T-helper 1 cell (primary cell): ENCODE measurements around the gene GALNT7.
"Not testable (repeated sequence)": the region's sequence is repeated elsewhere in the genome, so short reads cannot be mapped to it uniquely, and the experiment has no call there.

Experiments used
- DNase-seq, 5 donors: peaks; one replicate each; pipeline ENCODE4 v3.0.0-alpha.2; 2012 to 2020
- total RNA-seq, 4 donors: gene quantifications; one replicate each; lab custom pipeline; 2026; lab: John Stamatoyannopoulos, UW

Gene GALNT7
- 9.2 to 20.7 (median 18.9) reads per million in 4 donors for total RNA-seq

- peak; percentile 43 to 61 (median 58) for DNase-seq
These were observed at the start of gene GALNT7 for GRCh38 chr4:173168396-173169177. Gene GALNT7 (plus strand): TSS chr4:173168811. CDS start chr4:173168836, 25 bp downstream.

- not testable (repeated sequence) for DNase-seq
These were observed 49.8 kb upstream of the GALNT7 start for GRCh38 chr4:173118819-173119218.

DNA sequence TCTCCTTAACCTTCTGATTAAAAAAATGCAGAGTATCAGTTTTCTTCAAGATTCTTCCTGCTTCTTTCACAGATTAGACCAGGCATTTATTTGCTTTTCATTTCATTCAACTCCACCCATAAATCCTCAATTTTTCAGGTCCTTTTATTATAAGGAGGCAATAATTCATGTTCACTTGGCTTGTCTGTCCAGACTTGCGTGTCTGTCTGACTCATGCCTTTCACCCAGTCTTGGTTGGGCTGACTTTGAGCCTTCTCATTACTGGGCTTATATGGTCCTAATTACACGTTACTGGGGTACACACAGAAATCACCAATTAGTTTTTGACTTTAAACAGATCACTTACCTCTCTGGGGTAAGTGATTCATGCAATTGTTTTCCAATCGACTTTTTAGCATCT, 48.8 kb upstream of the GALNT7 start:
- no peak for DNase-seq

DNA sequence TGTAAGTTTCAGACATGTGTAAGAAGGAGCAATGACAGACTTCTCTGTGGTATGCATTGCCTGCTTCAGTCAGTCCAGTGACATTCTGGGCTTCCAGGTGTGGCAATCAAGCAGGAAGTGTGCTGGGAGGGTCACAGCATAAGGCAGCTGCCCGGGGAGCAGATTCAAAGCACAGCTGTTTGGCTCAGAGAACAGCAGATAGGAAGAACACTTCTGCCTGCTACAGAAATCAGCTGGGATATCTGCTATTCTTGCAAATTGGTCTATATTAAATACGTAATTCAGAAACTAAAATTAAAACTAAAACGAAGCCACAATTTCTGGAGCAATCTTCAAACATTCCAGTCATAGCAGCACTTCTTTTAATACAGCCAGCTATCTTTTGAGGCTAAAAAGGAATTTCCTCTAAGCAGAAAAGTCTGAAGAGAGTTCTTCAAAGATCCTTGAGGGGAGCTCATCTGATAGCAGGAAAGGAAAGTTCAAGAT, 47.5 kb upstream of the GALNT7 start:
- DNase-seq, result no peak

DNA sequence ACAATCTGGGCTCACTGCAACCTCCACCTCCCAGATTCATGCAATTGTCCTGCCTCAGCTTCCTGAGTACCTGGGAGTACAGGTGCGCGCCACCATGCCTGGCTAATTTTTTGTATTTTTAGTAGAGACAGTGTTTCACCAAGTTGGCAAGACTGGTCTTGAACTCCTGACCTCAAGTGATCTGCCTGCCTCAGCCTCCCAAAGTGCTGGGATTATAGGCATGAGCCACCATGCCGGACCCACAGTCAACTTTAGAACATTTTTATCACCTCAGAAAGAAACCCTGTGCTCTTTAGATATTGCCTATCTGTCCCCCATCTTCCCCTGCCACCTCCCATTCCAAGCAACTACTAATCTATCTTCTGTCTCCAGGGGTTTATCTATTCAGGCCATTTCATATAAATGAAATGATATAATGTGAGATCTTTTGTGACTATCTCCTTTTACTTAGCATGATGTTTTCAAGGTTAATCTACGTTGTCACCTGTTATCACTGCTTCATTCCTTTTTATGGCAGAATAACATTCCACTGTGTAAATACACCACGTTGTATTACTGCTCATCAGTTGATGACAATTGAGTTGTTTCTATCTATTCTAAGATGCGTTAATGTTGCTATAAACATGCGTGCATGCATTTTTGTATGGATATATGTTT, 44.3 kb upstream of the GALNT7 start:
- DNase-seq, result no peak

DNA sequence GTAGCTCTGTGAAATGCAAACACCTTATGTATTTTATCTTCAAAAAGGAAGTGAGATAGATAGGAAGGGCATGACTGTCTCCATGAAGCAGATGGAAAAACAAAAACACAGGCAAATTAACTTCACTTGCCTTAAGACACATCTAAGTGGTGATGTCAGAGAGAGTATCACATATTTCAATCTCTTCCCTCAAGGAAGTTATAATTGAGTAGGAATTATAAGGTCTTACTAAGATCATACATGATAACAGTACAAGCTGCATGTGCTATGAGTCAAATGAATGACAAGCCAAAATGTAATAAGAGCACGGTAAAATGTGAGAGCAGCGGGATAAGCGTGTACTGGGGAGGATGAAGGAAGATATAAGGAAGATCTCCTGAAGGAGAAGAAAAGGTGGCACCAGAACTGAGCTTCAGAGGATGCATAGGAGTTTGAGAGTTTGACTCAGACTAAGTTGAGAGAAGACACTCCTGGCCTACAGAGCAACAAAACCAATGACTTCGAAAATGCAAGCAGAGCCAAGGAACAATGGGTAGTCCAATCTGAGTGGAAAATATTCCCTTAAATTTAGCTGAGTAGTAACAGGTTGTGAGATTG, 43.3 kb upstream of the GALNT7 start:
- DNase-seq, result no peak

DNA sequence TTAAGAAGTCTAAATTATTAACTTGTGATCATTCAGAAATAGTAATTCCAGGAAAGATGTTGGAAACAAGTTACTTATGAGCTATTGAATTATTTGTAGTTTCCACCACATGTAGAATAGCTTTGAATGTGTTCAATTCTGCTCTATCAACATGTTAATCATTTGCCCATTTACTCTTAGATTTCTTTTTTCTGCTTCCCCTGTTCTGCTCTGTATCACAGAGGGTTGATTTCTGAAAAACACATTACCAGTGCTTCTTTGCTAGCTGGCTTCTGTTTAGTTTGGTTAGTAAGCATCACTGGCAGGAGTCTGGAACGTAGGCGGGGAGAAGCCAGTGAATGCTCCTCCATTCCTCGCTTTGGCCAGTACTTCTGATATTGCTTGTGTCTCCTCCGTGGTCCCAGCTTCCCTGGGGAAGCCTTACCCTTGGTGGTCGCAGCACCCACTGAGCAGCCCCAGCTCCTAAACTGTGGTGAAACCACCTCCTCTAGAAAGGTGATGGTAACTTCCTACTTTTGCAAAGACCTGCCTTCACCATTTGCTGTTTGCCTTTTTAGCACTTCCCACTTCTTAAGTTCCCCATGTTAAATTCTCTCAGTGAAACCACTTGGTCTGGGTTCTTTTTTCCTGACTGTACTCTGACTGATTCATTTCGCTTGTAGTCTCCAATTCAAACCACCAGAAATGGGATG, 40.3 kb upstream of the GALNT7 start:
- no peak for DNase-seq

GRCh38 chr4:173130687-173131086, 37.9 kb upstream of the GALNT7 start:
- no peak for DNase-seq

DNA sequence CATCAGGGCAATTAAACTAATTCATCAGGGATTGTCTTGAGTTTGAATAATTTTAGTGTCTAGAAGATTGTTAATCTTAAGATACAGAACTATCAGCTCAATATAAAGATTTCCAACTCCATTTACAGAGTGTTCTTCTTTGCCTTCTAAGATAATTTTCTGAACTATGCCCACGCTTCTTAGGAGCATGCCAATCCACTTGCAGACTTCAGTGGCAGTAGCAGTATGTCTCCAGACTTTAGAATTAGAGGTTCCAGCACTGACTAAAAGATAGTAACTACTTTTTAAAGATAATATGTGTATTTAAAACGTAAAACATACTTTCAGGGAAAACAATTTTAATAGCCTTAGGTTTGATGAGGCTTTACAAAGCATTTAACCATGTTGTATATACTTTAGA, 34.2 kb upstream of the GALNT7 start:
- no peak for DNase-seq

DNA sequence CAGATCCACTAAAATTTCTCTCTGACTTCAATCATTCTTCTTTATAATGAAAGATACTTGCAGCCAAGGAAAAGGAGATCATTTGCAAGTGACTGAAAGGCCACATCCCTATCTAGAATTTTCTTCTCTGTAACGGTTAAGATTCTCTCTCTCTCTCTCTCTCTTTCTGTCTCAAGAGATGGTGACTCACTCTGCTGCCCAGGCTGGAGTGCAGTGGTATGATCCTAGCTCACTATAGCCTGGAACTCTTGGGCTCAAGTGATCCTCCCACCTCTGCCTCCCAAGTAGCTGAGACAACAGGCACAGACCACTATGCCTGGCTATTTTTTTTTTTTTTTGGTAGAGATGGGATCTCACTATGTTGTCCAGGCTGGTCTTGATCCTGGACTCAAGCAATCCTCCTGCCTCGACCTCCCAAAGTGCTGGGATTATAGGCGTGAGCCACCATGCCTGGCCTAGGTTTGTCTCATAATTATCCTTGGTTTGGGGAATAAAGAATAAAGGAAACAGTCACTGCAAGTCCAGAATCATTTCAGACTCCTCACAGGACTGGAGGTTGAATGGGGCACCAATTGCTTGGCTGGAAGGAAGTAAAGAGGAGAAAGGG, 33.3 kb upstream of the GALNT7 start:
- DNase-seq, result no peak

DNA sequence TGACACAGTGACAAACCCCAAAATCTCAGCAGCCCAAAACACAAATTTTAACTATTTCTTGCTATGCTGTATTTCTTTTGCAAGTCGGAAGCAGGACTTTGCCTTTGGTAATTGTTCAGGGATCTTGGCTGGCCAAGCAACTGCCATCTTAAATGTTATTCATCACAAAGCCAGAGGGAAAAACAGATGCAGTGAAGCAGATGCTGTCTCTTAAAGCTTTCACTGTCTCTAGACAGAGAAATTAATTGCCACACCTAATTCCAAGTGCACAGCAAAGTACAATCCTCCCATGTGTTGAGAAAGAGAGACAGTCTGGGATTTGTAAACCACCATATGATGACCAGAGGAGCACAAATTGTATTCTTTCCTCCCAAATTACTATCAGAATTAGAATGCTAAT, 30.0 kb upstream of the GALNT7 start:
- no peak for DNase-seq

DNA sequence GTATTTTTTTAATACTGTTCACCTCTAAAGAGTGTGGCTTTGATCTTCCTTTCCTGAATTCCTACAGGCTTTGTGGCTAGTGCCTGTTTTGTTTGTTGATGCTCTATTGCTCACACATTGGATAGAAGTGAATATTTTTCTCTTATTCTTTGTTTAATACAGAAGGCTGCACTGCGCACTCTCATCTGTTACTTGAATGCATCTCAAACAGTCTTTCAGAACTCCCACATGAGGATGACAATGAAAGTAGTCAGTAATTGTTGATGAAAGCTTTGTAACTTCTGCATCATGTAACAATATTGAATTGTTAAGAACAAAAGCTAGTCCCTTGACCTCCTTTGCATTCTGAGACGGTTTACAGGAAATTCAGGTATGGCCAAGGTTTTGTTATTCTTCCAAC, 29.1 kb upstream of the GALNT7 start:
- DNase-seq, result no peak

GRCh38 chr4:173145131-173145530, 23.5 kb upstream of the GALNT7 start:
- DNase-seq, result no peak

- DNase-seq, result no peak
These were observed 22.2 kb upstream of the GALNT7 start for GRCh38 chr4:173146456-173146855.

DNA sequence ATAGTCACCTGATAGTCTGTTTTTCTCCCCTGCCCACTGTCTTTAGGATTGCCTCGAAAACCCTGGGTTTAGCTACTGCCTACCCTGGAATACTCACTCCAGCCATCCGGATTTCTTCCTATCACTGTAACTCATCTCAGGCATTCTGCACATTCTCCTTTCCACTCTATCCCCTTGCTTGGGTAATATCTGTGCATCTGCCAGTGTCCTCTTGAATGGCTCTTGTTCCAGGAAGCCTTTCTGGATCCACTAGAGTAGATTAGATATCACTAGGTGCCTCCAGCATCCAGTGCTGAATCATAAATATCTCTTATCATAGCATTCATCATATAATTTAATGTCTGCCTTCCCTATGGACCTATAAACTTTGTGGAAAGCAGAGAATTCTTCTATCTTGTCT, 17.1 kb upstream of the GALNT7 start:
- DNase-seq, result no peak

DNA sequence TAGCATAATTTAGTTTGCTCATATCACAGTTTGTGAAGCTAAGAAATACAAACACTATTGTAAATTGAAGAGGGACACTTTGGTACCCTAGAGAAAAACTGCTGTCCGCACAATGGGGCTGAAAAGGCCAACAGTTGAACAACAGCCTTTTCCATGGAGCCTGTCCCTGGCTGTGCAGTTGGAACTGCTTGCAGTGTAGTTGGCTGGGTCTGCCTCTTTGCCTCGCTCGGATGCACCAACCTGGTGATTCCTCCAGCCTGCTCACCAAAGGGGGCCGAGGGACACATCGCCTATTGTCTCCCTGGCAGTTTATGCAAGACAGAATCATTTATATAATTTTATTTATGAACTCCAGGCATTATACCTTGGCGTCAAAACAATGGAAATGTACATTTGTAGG, 16.5 kb upstream of the GALNT7 start:
- DNase-seq, result no peak

- DNase-seq, result no peak
These were observed 15.2 kb upstream of the GALNT7 start for GRCh38 chr4:173153445-173153844.

- no peak for DNase-seq
These were observed 8.8 kb upstream of the GALNT7 start for GRCh38 chr4:173159791-173160190.

GRCh38 chr4:173160871-173161270, 7.7 kb upstream of the GALNT7 start:
- no peak for DNase-seq

GRCh38 chr4:173161311-173161710, 7.3 kb upstream of the GALNT7 start:
- DNase-seq, result no peak

DNA sequence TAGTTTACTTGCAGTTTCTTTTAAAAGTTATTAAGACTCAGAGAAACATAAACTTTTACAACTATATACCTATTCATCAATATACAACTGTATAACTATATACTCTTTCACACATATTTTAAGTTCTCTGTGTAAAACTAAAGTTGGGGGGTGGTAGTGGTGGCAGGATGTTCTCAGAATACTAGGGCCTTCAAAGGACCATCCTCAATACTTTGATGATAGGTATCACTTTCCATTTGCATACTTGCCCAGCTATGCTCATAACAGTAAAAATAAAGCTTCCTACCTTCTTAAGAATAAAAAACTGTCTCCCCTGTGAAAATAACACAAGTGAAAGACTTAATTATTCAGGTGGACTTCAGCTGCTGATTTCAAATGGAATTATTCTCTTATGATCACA, 2.9 kb upstream of the GALNT7 start:
- DNase-seq, result peak in 1 of 5 donors; percentile 13

- no peak for DNase-seq
These were observed 2.1 kb upstream of the GALNT7 start for GRCh38 chr4:173166491-173166890.
